Neural cell (in vitro differentiated cells): ENCODE results near the gene TDRD12. TPM values are rescaled to one million over a fixed set of nuclear protein-coding genes. Genes with fewer than 3 reads are reported as not detected.
"Not testable (repeated sequence)": the region's sequence is repeated elsewhere in the genome, so short reads cannot be mapped to it uniquely, and the experiment has no call there.

Experiments used
- H2AFZ ChIP-seq: fragments of 200-600, 300-800 bp; sonication (generic), shearing (Covaris generic); 2 replicates; pipeline ENCODE4 v1.6.0; 2014; ENCODE audit warnings: low read depth, mild to moderate bottlenecking, antibody characterized with exemption, low read length, moderate library complexity
- H3F3A ChIP-seq: fragments of 200-600 bp; shearing (Covaris generic); 2 replicates; pipeline ENCODE4 v1.6.1; 2016; ENCODE audit warnings: mild to moderate bottlenecking, moderate library complexity, mixed read lengths, antibody characterized with exemption, low read length; ENCODE audit not compliant: insufficient read depth, poor library complexity, severe bottlenecking
- H3K27ac ChIP-seq: fragments of 200-600, 300-800 bp; sonication (generic), shearing (Covaris generic); 2 replicates; pipeline ENCODE4 v1.5.1; 2014; ENCODE audit warnings: mild to moderate bottlenecking, low read length, moderate library complexity
- H3K27me3 ChIP-seq: fragments of 300-800, 200-600 bp; sonication (generic), shearing (Covaris generic); 2 replicates; pipeline ENCODE4 v1.6.0; 2014; ENCODE audit warnings: mild to moderate bottlenecking, low read depth, low read length, moderate library complexity; ENCODE audit not compliant: insufficient read depth
- H3K36me3 ChIP-seq: fragments of 300-800, 200-600 bp; sonication (generic), shearing (Covaris generic); 2 replicates; pipeline ENCODE4 v1.5.1; 2014; ENCODE audit warnings: mild to moderate bottlenecking, antibody characterized with exemption, low read length, moderate library complexity; ENCODE audit not compliant: insufficient read depth
- H3K4me2 ChIP-seq: fragments of 300-800, 200-600 bp; sonication (generic), shearing (Covaris generic); 2 replicates; pipeline ENCODE4 v1.6.0; 2014; ENCODE audit warnings: mild to moderate bottlenecking, low read length
- H3K4me3 ChIP-seq: fragments of 300-800, 200-600 bp; sonication (generic), shearing (Covaris generic); 2 replicates; pipeline ENCODE4 v1.5.1; 2014; ENCODE audit warnings: mild to moderate bottlenecking, low read length, moderate library complexity
- H3K79me2 ChIP-seq: fragments of 200-600 bp; shearing (Covaris generic); replicated peaks from 2 replicates; pipeline ENCODE4 v1.6.0; 2014; ENCODE audit warnings: mild to moderate bottlenecking, low read length, moderate library complexity; ENCODE audit not compliant: insufficient read depth
- H3K9ac ChIP-seq: fragments of 300-800, 200-600 bp; sonication (generic), shearing (Covaris generic); 2 replicates; pipeline ENCODE4 v1.6.1; 2016; ENCODE audit warnings: mild to moderate bottlenecking, low read length, mixed read lengths
- H3K9me2 ChIP-seq: fragments of 200-600 bp; shearing (Covaris generic); 2 replicates; pipeline ENCODE4 v1.6.1; 2016; ENCODE audit warnings: mild to moderate bottlenecking, low read length, mixed read lengths; ENCODE audit not compliant: insufficient read depth
- H3K9me3 ChIP-seq: fragments of 200-600, 300-800 bp; sonication (generic), shearing (Covaris generic); 2 replicates; pipeline ENCODE4 v1.6.1; 2016; ENCODE audit warnings: mild to moderate bottlenecking, mixed run types, low read length, moderate library complexity, mixed read lengths
- H4K20me1 ChIP-seq: fragments of 200-600 bp; shearing (Covaris generic); 2 replicates; pipeline ENCODE4 v1.6.1; 2016; ENCODE audit warnings: mild to moderate bottlenecking, mixed run types; ENCODE audit not compliant: insufficient read depth
- CTCF ChIP-seq: fragments of 450-650 bp; IDR thresholded peaks from 2 replicates; pipeline ENCODE4 v1.5.1; 2014; ENCODE audit warnings: antibody characterized with exemption, mild to moderate bottlenecking, moderate library complexity; ENCODE audit not compliant: poor library complexity, severe bottlenecking
- EP300 ChIP-seq: fragments of 450-650 bp; conservative IDR thresholded peaks from 2 replicates; pipeline ENCODE4 v1.6.1; 2014; ENCODE audit warnings: antibody characterized with exemption, mild to moderate bottlenecking, moderate library complexity; ENCODE audit not compliant: poor library complexity, severe bottlenecking
- EZH2 ChIP-seq: fragments of 200-600, 300-800 bp; shearing (Covaris generic), sonication (generic); IDR thresholded peaks from 2 replicates; pipeline ENCODE4 v1.6.1; 2014; ENCODE audit warnings: antibody characterized with exemption, low read length, borderline replicate concordance, mild to moderate bottlenecking; ENCODE audit not compliant: insufficient read depth, poor library complexity, severe bottlenecking
- MXI1 ChIP-seq: fragments of 450-650 bp; conservative IDR thresholded peaks from 2 replicates; pipeline ENCODE4 v1.6.1; 2014; ENCODE audit warnings: antibody characterized with exemption, mild to moderate bottlenecking; ENCODE audit not compliant: poor library complexity, severe bottlenecking
- POLR2AphosphoS5 ChIP-seq: IDR thresholded peaks from 2 replicates; pipeline ENCODE4 v1.6.1; 2012
- RAD21 ChIP-seq: fragments of 450-650 bp; conservative IDR thresholded peaks from 2 replicates; pipeline ENCODE4 v1.6.1; 2014; ENCODE audit warnings: antibody characterized with exemption, mild to moderate bottlenecking, moderate library complexity
- REST ChIP-seq: IDR thresholded peaks from 2 replicates; pipeline ENCODE4 v1.6.1; 2012; ENCODE audit warnings: borderline replicate concordance
- SMC3 ChIP-seq: fragments of 450-650 bp; conservative IDR thresholded peaks from 2 replicates; pipeline ENCODE4 v1.6.1; 2014; ENCODE audit warnings: antibody characterized with exemption, mild to moderate bottlenecking, moderate library complexity; ENCODE audit not compliant: poor library complexity
- TAF1 ChIP-seq: IDR thresholded peaks from 2 replicates; pipeline ENCODE4 v1.6.1; 2012; ENCODE audit warnings: low read depth
- polyA plus RNA-seq: library from polyadenylated mRNA; depleted of rRNA; stranded (reverse); fragments of >200 nt; gene quantifications from 2 replicates; pipeline ENCODE4 v1.2.3, GENCODE V29; 2014

The TDRD12 gene
- polyA plus RNA-seq, 1 donor from 2014 or later = 9.2 TPM

GRCh38 chr19:32751066-32751465, 31.5 kb downstream of the TDRD12 start:
- Histone ChIP-seq H2AFZ (no peak overlapping the region), H3K9me3 (no peaks in the 10 kb centered on the region), H4K20me1 (no peaks in the 10 kb centered on the region), H3K4me2 (no peak overlapping the region), H3K27me3 (no peaks in the 10 kb centered on the region), H3K9ac (no peak overlapping the region), H3K27ac (no peak overlapping the region), H3F3A (no peaks in the 10 kb centered on the region), H3K79me2 (no peaks in the 10 kb centered on the region), H3K36me3 (no peaks in the 10 kb centered on the region), H3K4me3 (no peak overlapping the region), H3K9me2 (no peaks in the 10 kb centered on the region)
- TF ChIP-seq REST = no peak
- TF ChIP-seq MXI1 = no peak
- TF ChIP-seq EP300 = no peak
- TF ChIP-seq RAD21 = no peak
- no peak for TF ChIP-seq EZH2
- TF ChIP-seq TAF1 = no peak
- TF ChIP-seq CTCF = no peak
- no peak for TF ChIP-seq SMC3
- no peak for TF ChIP-seq POLR2AphosphoS5

GRCh38 chr19:32757189-32757588, 37.6 kb downstream of the TDRD12 start:
- Histone ChIP-seq H3K27ac (no peak overlapping the region), H3K27me3 (no peaks in the 10 kb centered on the region), H3K9me3 (no peaks in the 10 kb centered on the region), H2AFZ (no peak overlapping the region), H3F3A (no peaks in the 10 kb centered on the region), H3K79me2 (no peaks in the 10 kb centered on the region), H3K36me3 (no peaks in the 10 kb centered on the region), H3K4me2 (no peak overlapping the region), H4K20me1 (no peaks in the 10 kb centered on the region), H3K9ac (no peak overlapping the region), H3K9me2 (no peaks in the 10 kb centered on the region), H3K4me3 (no peak overlapping the region)
- TF ChIP-seq TAF1 = no peak

- H3K9me3 ChIP-seq, H3K27me3 ChIP-seq, H3K27ac ChIP-seq, H3K9me2 ChIP-seq, H2AFZ ChIP-seq, H3K36me3 ChIP-seq, H3K79me2 ChIP-seq, H3K9ac ChIP-seq, H3K4me3 ChIP-seq, H3F3A ChIP-seq, H4K20me1 ChIP-seq, H3K4me2 ChIP-seq: not testable (repeated sequence)
These were observed 45.8 kb downstream of the TDRD12 start for GRCh38 chr19:32765365-32765764.
